CD4-positive, alpha-beta T cell treated with Interleukin-15 for 1 hour (primary cell): ENCODE measurements around the gene TAF11L2.
"Not testable (repeated sequence)": the region's sequence is repeated elsewhere in the genome, so short reads cannot be mapped to it uniquely, and the experiment has no call there.

ENCODE experiments used
- DNase-seq: peaks from one replicate; pipeline ENCODE4 v3.0.0-alpha.2; 2020

TAF11L2 gene

GRCh38 chr5:17528369-17528768, 30.3 kb downstream of the TAF11L2 start, which contains the start of gene TAF11L6:
Gene TAF11L6 (plus strand): TSS chr5:17528669.
- DNase-seq: not testable (repeated sequence)
